HL-60 (cell line): ENCODE measurements around the gene TMEFF2.

Experiments
- CTCF ChIP-seq: IDR thresholded peaks from one replicate; pipeline ENCODE4 v1.5.1; 2011; ENCODE audit warnings: low read length, control low read depth, inconsistent platforms; ENCODE audit not compliant: insufficient read depth
- GABPA ChIP-seq: IDR thresholded peaks from 2 replicates; pipeline ENCODE4 v1.6.1; 2012; ENCODE audit warnings: low read depth
- REST ChIP-seq: IDR thresholded peaks from 2 replicates; pipeline ENCODE4 v1.6.1; 2012; ENCODE audit warnings: low read depth; ENCODE audit not compliant: insufficient replicate concordance
- SPI1 ChIP-seq: IDR thresholded peaks from 2 replicates; pipeline ENCODE4 v1.6.1; 2012; ENCODE audit warnings: low read depth, mild to moderate bottlenecking, borderline replicate concordance

- TF ChIP-seq REST (no peak), CTCF (no peak), SPI1 (no peak), GABPA (no peak)
These were observed 187.0 kb downstream of the TMEFF2 start for GRCh38 chr2:192007581-192008228.
